GDM1 (cell line): ENCODE results near the gene TSC2.

Experiments
- DNase-seq: peaks from one replicate; lab custom pipeline; 2025; lab: John Stamatoyannopoulos, UW

The TSC2 gene

DNA sequence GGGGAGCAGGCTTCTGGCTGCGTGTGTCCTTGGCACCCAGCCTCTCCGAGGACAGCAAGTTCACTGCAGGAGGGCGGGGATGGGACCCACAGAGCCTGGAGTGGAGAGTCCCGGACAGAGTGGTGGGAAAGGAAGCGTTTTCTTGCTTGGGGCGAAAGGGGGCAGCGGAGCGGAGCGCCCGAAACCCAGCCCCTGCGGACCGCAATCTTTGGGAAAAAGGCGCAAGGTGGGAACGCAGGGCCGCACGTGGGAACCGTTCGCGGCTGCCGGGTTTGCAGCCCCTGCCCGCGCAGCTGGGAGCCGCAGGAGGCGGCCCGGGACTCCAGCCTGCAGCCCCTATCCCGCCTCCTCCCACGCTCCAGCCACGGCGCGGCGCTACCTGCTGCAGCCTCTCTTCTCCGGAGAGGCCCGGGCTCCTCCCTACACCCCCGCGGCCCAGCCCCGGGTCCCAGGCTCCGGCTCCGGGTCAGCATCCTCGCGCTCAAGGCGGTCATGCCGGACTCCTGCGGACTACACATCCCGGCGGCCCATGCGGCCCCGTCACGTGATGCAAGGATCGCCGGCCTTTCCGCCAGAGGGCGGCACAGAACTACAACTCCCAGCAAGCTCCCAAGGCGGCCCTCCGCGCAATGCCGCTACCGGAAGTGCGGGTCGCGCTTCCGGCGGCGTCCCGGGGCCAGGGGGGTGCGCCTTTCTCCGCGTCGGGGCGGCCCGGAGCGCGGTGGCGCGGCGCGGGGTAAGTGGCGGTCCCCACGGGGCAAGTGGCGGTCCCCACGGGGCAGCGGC lies at the start of gene TSC2, which contains the start of gene NTHL1:
Gene TSC2, plus strand, starts transcription at position 656 of the 786 bp plus-strand sequence. CDS start 631 bp downstream, outside the sequence.
Gene NTHL1, minus strand, starts transcription at position 505 of the 786 bp plus-strand sequence. Its CDS starts 11 bp downstream, at position 494.
- DNase-seq = peak; percentile 89

DNA sequence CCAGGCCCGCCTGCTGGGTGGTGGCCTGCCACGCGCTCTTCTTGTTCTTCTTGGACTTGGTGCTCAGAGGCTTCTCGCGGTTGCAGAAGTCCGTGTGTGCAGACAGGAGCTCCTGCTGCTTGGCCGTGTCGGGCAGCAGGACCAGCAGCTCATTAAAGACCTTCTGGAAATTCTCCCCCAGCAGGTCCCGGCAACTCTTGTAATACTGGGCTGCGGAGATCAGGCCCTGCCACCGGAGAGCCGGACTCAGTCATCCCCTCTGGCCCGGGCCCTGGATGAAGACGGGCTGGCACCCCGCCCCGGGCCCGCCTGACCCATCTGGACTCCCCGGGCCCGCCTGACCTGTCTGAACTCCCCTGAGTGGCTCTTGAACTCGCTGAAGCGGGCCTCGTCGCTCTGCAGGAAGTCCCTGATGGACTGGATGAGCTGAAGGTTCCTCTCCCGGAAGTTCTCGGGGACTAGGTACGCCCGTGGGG lies 49.4 kb upstream of the TSC2 start:
- no peak for DNase-seq

DNA sequence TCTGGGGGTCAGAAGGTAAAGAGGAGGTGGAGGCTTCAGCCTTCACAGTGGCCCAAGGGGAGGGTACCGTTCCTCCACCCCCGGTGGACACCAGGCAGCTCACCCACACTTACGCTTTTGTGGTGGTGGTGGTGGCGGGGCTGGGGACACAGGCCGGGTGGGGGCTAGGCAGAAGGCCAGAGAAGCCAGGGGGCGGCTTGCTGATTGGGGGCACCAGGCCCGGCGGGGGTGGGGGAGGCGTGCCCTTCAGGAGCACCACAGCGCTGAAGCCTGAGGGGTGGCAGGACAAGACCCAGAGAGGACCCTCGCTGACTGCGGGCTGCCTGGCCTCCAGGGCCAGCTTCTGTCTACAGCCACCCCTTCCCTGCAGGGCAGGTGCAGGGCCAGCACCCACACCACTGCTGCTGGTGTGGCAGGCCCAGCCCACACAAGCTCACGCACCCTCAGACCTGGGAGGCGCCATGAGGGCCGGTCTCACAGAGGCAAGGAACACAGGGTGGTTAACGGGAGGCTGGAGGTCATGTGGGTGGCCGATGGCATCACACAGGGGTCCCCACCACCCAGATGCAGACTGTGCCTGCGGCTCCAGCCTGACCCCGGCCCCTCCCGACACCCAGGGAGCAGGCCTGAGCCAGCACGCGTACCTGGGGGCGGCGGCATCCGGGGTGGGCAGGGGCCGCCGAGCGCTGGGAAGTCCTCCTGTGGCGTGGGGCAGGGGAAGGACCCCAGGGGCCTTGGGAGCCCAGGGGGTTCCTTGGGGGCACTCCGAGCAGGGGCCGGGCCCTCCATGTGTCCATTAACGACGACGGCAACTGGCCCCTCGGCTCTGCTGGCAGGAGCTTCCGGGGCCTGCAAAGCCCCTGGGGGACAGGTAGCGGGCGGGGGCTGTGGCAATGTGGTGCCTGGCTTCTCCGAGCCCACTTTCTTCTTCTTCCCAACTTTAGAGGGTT lies 48.7 kb upstream of the TSC2 start:
- DNase-seq = no peak

DNA sequence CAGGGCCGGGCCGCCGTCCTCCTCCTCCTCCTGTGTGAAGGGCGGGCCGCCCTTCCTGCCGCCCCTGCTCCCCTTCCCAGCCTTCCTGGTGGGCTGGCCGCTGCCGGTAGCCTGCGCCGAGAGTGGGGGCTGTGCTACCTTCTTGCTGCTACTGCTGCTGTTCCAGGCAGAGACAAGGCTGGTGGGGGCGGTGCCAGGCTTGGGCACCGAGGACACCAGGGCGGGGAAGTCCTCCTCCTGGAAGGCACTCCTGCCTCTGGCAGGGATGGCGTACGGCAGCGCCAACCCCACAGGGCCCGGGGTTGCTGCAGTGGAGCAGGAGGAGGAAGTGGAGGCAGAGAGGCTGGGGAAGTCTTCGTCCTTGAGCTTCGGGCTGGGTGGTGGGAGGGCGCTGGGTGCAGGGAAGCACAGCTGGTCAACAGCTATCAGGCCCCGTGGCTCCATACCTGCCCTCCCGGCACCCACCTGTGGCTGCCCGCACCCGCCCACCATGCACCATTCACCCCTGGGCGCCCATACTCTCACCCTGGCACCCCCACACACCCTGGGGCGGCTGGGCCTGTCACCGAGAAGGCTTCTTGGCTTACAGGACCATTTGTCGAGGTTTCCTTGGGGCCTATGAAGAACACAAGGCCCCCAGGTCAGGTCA lies 47.8 kb upstream of the TSC2 start:
- DNase-seq = no peak

DNA sequence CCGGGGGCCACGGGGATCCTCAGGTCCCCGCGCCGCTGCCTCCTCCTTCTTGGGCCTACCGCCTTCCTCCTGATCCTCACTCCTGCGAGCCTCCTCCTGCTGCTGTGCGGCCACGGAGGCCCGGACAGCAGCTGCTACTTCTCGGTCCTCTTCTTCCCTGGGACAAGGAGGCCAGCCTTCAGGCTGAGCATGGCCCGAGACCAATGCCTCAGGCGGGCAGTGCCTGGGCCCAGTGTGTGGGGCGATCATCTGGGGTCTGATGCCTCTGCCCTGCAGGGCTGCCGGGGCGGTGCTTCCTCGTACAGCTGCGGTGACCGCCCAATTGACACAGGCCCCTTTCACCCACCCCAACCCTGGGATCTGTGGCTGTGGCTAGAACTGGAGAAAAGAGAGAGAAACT lies 46.8 kb upstream of the TSC2 start:
- no peak for DNase-seq

DNA sequence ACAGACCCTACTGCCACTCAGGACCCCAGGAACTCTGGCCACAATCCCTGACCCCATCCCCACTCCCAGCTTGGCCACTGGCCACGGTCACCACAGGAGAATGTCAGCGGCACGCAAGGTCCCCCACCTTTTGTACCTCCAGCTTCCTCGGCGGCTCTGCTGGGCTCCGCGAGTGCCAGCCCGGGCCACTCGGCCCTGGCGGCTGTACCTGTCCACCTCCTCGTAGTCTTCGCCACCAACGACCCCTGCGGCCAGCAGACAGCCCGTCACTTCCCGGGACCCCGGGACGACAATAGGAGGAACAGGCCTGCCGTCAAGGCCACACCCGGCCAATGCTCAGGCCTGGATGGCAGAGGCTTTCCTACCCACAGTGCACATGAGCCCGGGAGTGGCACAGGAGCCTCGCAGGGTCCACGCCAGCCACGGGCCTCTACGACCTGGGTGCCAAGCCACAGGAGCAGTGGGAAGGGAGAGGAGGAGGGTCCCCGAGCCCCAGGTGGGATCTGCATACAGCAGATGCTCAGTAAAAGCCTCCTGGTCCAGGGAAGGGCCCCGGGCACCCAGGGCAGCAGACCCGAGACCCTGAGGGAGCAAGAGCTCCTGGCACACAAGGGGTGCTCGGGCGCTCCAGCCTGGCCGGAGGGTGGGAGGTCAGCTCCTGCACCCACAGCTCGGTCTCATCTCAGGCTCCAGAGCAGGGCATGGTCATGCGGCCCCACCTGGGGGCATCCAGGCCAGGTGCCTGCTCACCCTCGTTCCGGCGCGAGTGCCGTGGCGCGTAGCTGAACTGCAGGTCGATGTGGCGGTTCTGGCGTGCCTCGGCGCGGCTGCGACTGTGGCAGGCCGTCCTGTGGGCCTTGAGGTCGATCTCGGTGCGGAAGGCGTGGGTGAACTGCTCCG lies 46.1 kb upstream of the TSC2 start:
- no peak for DNase-seq

DNA sequence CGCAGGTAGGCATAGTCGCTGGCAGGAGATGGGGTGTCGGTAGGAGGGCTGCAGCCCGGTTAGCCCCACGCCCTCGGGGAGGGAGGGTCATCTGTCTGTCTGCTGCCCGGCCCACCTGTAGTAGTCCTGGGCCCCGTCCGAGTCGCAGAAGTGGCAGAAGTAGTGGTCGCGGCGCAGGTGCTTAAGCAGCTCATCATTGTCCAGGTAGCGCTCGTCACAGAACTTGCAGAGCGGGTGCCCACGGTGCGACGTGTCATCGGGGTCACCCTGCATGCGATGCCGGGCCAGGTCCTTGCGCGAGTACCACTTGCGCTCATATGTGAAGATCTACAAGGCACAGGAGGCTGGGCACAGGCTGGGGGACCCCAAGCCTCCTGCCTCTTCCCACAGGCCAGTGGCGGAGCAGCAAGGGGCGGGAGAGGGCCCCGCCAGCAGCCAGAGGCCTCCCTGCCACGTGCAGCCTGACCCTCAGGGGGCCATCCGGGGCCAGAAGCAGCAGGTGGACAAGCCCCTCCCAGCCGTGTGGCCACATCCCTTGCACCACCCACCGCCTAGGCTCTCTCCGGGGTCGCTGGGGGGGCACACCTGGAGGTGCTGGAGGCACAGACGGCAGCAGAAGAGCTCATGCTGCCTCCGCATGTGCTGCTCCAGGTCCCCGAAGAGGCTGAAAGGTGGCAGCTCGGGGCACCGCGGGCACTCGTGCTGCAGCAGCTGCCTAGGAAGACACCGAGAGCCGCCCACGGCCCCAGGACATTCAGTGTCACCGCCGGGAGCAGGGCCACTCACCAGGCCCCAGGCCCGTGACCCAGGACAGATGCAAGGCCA lies 45.2 kb upstream of the TSC2 start:
- no peak for DNase-seq

DNA sequence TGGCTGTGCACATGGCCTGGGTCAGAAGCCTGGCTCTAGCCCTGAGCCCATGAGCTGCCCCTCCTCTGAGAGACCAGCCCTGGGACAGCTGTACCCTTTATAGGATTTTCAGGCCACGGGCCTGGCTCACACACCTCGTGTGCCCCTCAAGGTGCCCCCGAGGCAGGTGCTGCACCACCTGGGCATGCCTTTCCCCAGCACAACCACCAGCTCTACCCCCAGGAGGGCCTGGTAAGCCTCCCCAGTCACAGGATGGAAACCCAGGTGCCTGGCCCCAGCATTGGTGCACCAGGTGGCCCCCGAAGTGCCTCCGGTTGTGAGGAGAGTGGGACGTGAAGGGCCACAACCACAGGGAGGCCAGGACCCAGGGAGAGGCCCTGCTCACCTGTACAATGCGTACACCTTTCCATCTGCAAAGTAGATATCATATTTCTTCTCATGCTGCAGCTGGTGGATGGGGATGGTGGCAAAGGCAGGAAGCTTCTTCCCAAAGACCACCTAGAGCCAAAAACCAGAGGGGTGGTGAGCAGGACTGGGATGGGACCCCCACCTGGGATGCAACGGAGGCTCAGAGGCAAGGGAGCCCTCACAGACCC lies 44.5 kb upstream of the TSC2 start:
- DNase-seq = no peak

DNA sequence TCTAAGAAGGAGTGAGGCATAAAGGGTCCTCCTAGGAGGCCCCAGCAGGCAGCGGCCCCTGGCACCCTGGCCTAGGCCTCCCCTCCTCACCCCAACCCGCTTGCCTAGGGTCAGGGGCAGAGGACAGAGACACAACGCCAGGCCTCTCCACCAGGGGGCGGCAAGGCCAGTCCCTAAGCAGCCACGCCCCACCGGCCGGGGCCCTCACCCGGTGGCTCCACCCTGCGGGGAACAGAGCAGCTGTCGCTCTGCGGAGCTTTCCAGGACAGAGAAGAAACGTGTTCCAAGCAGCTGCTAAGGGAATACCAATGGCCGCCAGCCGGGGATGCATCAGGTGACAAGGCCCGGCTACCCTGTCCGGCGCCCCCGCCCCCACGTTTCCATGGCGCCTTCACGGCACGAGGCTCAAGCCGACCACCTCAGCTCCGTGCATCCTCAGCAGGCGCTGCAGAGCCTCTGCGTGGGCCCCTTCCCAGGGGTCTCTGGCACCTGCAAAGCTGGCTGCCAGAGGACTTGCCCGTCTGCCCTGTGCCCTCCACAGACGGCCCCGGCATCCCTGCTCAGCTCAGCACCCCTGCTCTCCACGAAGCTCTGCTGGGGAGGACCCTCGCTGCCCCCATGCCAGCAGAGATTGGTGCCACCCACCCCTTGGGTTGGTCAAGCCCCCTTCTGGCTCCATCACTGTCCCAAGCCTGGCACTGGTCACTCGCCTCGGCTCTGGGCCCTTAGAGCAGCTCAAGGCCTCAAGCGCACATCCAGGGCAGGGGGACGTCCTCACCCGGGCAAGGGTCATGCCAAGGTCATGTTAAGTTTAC lies 43.8 kb upstream of the TSC2 start:
- DNase-seq = peak; percentile 56

DNA sequence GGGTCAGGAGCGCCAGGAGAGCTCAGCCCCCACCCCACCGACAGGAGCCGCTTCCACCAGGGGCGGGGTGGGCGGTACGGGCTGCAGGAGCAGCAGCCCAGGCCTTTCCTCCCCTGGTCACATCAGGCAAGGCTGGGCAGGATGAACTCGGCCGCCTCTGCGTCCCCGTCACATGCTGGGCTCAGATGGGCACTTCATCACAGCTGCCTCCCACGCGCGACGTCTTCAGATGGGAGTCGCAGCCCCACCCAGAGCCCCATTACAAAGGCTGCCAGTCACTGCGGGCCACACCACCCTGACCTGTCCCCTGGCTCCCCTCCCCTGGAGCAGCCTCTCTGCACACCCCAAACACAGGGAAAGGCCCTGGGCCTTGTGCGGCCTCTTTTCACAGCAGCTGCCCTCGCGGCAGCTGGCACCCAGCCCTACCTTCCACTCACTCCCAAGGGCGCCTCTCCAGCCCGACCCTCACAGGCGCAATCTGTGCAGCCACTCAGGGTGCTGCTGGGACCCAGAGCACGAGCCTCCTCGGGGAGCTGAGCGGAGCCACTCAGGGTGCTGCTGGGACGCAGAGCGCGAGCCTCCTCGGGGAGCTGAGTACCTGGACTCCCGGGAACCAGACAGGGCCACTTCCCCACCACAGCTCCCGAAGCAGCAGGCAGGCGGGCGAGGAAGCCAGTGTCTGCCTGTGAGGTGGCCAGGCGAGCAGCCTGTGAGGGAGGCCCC lies 42.8 kb upstream of the TSC2 start:
- no peak for DNase-seq

DNA sequence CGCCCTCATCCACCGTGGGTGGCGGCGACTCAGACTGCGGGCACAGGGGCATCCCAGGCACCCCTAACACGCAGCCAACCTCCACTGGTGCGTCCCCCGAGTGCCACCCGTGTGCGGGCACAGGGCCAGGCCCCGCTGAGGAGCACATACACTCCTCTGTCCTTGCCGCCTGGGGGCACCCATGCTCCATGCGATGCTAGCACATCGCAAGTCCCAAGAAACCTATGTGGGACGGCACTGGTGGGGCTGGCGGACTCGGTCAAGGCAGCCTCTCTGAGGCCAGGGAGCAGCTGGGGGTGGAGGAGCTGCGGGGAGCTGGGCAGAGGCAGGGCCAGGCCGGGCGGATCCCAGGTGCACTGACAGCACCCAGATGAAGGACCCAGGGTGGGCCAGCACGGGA lies 42.1 kb upstream of the TSC2 start:
- DNase-seq = no peak

DNA sequence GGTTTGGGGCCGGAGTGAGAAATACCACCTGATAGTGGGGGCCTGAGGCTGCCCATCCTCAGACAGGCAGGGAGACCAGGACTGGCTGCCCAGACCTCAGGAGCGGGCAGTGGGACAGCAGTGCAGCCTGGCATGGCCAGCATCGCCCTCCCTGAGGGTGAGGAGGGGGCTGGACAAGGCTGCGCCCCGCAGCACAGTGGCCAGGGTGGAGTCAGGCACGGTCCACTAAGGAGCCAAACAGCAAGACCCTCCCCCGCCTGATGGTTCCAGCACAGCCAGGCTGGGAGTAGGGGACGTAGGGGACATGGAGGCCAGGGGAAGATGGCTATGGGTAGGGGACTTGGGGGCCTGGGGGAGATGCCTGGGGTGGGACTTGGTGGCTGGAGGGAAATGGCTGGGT lies 41.5 kb upstream of the TSC2 start:
- no peak for DNase-seq

DNA sequence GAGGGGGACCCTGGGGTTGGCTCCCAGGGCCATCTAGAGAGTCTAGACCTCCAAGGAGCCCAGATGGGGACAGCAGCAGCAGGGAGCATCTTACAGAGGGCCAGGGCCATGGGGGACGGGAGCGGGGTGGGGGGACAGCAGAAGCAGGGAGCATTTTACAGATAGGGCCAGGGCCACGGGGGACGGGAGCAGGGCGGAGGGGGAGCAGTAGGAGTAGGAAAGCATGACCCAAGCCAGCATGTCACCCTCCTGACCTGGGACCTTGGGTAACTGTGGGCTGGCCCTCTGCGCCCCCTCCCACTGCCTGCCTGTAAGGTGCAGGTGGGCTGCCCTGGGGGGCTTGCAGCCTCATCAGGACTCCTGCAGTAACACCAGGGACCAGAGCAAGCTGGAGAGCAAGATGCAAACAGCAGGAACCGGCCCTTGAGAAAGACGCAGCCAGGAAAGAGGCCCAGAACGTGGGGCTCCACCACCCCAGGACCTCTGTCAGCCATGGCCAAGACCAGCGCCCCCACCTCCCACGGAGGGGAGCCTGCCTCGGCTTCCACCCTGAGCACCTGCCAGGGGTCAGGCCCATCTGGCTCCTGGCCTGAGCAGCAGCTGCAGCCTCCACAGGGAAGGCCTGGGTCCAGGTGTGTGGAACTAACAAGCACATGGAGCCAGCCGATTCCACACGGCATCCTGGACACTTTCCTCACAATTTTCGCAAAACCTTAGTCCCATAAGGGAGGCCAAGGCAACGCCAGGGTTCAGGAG lies 40.5 kb upstream of the TSC2 start:
- DNase-seq = no peak

DNA sequence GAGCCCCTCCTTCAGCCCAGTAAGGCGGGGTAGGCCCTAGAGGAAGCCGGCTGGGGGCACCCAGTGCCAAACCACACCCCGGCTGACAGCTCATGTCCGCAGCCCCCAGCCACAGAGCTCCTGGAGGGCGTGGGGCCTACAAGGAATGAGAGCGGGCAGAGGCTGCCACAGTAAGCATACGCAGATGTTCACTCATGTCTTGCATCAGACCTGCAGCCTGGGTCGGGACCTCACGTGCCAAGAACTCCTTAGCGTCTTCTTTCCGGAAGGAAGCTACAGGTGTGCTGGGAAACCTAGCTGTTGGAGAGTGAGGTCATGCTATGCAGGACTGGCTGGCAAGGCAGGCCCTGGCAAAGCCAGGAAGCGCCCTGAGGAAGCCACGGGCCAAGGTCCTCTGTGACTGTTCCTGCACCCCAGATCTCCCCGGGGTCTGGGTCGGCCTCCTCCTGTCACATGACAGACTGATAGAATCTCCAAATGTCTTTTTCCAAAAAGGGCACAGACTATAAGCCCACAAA lies 39.7 kb upstream of the TSC2 start:
- no peak for DNase-seq

DNA sequence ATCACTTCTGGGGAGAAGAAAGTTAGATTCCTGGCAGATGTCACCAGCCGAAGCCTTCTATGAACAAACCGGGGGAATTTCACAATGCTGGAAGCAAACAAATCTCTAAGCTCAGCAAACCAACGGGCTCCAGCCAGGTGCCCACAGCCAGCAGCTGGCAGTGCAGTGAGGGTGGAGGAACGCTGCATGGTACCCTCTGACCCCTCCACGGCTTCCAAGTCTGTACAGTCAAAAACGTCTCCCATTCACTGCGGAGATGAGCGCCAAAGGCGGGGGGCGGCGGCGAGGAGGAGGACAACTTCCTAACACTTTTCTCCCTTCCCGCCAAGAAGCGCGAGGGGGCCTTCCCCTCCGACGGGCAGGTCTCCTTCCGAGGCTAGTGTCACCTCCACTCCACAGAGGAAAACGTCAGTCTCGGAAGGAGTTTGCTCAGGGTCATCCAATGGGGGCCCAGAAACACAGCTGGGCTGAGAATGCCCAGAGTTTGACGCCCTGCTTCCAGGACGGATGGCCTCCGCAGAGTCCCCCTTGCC lies 39.1 kb upstream of the TSC2 start:
- no peak for DNase-seq

DNA sequence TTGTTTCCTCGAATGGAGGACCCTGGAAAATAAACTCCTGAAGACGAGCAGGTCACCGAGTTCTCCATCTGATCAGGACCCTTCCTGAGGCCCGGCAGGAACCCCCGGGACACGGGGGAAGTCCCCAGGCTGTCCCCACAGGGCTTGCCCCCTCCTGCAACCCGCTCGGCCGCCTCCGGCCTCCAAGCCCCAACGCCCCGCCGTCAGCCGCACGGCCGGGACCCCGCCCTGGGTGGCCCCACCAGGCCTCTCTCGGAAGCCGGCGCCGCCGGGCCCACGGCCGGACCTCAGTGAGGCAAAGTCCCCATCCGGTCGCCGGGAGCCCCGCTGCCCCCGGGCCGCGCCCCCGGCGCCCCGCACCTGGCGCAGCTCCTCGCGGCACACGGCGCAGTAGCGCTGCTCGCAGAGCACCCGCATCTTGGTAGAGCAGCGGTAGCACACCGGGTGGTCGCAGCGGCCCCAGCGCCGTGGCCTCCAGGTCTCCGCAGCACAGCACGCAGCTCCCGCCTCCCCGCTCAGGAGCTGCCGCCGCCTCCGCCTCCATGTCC lies 38.5 kb upstream of the TSC2 start:
- no peak for DNase-seq
